GM19240 (cell line): ENCODE results near the gene SH3RF1.
A peak's percentile ranks its signal among the peaks of the same experiment; 100 is the strongest.
"Not testable (repeated sequence)": the region's sequence is repeated elsewhere in the genome, so short reads cannot be mapped to it uniquely, and the experiment has no call there.

ENCODE experiments used
- DNase-seq: peaks from one replicate; pipeline ENCODE4 v3.0.0; 2011; ENCODE audit warnings: low spot score; ENCODE audit not compliant: insufficient read length

The SH3RF1 gene

GRCh38 chr4:169277838-169278237, 7.1 kb upstream of the SH3RF1 start:
- DNase-seq = not testable (repeated sequence)

DNA sequence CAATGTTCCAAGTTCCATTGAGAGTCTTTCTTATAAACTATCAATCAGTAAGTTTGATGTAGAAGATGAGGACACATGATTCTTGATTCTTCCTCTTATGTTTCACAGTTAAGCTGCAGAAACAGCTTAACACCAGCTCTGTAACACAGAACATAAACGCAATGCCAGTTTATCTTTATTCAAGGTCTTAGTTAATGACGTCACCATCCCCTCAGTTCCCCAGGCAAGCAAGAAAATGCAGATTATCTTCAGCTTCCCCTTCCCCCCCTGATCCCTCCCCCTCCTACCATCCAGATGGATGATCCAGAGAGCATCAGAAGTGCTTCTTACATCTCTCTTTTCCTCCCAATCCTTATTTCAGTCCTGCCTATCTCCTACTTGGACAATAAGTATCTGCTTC, 4.4 kb upstream of the SH3RF1 start:
- no peak for DNase-seq

DNA sequence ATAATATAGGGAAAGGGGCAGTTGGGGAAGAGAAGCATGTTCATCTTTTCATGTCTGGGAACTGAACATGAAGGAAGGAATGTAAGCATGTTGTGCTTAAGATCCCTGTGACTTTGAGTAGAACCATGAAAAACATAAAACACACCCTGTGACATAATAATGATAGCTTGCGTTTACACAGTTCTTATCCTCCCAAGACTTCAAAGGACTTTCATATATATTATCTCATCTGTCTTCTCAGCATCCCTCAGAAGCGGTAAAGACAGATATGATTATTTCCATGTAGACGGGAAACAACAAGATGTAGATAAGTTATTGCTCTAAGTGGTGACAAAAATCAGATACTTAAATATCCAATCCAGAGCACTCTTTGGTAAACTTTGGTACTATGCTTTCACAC, 3.3 kb upstream of the SH3RF1 start:
- no peak for DNase-seq

DNA sequence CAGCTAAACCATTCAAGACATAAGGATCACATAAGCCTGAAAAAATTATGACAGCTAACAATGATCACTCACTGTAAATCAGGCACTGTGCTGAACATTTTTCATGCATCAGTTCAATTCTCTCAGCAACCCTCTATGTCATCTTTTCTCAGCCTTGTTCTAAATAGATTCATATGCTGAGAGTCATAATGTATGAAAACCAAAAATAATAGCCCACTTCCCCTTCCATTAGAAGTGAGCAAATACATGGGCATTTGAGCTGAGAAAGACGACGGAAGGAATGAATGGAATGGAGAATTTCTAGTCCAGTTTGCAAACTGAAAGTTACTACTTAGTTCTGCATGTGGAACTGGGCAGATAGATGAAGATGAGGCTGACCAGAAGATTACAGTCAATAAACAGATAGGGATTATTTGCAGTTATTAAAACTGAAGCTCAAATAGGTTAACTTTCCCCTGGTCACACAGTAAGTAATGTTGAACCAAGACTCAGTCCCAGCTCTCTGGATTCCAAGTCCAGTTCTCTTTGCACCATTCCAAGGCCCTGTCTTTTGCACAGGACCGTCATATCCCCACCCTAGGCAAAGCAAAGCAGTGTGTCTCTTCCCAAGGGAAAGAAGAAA, 1.6 kb upstream of the SH3RF1 start:
- DNase-seq = no peak

DNA sequence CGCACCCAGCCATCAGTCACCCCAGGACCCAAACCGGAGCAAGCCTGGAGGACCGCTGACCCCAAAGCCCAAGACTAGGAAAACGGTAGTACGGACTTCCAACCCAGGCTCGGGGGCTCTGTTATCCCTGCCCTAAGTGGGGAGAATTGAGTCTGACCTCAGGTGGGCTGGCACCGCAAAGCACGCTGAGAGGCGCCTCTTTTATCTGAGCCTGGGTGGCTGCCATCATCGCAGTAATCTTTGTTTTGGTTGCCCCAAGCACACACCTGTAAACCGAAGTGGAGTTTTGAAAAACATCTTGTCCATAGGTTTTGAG, 894 bp upstream of the SH3RF1 start:
- no peak for DNase-seq

GRCh38 chr4:169269916-169270809, 593 bp downstream of the SH3RF1 start:
- DNase-seq = peak; percentile 35

GRCh38 chr4:169268951-169269760, 1.6 kb downstream of the SH3RF1 start:
- DNase-seq = no peak

DNA sequence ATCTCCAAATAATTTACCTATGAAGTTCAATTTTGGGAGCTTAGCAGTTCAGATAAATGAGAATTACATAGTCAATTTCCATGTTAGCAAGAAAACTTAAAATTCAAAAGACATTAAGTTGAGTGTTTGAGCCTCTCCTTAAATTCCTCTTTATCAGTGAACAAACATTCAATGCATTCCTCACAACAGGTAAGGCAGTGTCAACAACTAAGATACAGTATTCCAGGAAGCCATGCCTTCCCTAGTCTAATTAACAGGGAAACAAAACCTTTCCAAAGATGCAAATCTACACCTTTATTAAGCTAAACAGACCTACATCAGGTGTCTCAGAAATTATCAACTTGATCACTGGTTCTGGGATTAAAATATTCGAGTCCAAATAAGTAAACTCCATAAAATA, 3.7 kb downstream of the SH3RF1 start:
- no peak for DNase-seq

DNA sequence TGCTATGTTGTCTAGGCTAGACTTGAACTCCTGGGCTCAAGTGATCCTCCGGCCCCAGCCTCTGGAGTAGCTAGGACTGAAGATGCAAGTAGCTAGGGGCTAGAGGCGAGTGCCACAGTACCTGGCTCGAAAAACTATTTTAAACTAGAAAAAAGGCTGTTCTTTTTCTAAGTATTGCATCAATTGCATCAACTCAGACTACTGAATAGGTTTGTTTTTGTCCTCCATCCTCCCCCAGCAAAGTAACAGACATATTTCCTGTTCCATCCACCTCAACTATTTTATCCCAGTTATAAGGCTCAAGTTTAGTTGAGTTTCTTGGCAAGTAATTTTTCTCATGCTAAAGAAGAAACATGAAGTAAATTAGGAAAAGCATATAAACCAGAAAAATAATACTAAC, 4.1 kb downstream of the SH3RF1 start:
- DNase-seq = no peak

- no peak for DNase-seq
These were observed 4.7 kb downstream of the SH3RF1 start for GRCh38 chr4:169266081-169266480.

DNA sequence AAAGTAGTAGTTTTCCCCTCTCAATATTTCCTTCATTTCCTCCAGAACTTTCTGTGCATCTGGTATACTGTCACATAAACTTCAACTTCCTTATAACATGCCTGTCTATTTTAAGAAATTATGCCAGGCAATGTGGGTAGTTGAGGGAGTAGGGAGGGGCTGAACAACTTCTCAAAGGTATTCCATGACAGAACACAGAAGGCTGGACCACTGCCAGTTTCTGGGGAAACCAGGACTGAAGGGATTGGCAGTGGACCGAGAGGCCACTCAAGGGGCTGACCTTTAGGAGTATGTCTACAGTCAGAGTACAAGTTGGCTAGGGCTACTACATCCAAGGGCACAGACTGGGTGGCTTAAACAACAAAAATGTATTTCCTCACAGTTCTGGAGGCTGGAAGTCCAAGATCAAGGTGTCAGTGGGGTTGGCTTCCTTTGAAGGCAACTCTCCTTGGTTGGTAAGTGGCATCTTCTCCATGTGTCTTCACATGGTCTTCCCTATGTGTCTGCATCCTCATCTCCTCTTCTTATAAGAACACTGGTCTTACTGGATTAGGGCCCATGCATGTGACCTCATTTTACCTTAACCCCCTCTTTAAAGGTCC, 6.9 kb downstream of the SH3RF1 start:
- no peak for DNase-seq

GRCh38 chr4:169260217-169260866, 10.4 kb downstream of the SH3RF1 start:
- DNase-seq = no peak

GRCh38 chr4:169259271-169259670, 11.5 kb downstream of the SH3RF1 start:
- DNase-seq = no peak

DNA sequence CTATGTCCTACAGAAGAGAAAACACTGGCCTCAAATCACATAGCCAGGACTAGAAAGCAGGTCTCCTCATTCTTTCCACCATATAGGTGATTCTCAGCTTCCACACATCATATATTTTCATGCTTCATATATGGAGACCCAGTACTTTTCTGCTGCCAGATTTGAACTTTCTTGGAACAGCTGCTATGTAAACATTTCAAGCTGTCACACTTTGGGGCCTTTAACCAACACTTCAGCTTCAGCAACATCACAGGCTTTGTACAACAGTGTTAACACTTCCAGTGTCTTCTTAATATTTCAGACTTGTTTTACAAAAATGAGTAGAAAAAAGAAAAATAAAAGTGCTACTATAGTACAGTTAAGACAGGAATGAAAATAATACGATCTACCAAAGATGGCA, 12.6 kb downstream of the SH3RF1 start:
- no peak for DNase-seq

DNA sequence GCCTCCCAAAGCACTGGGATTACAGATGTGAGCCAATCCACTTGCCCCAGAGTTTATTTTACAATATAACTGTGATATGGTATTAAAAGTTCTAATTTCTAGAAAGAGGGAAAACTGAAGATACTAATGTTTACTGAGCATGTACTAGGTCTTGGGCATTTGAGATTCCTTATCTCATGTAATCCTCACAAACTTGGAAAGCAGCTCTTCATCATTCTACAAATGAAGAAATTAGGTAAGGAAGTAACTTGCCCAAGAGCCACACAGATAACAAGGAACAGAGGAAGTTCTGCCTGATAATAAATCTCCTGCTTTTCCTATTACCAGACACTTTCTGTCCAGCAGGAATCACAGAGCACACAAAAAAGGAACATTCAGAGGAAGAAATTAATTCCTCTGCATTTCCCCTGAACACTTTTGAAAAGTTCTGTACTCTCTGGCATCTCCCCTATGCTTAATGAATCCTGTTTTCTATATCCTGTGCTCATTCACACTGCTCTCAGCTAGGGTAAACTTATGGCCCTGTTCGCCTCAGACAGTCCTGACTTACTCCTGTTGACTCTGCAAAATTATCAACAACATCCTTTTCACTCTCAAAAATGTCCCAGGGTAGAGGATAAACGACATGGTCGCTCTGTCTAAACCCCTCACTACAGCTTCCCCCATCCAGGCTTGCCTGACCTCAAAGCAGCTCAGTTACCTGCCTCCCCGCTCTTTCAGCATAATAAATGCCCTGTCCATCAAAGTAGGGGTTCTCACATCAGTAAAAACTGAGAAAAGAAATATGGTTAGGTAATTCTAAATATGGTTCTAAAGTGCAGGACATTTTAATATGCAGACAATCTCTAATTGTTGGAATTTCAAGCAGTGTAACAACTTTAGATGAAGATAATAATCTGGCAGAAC, 13.6 kb downstream of the SH3RF1 start:
- no peak for DNase-seq

- no peak for DNase-seq
These were observed 14.6 kb downstream of the SH3RF1 start for GRCh38 chr4:169256101-169256612.

GRCh38 chr4:169254546-169254983, 16.2 kb downstream of the SH3RF1 start:
- DNase-seq = no peak

- no peak for DNase-seq
These were observed 16.9 kb downstream of the SH3RF1 start for GRCh38 chr4:169253904-169254303.

- DNase-seq = no peak
These were observed 17.6 kb downstream of the SH3RF1 start for GRCh38 chr4:169253113-169253671.
